HepG2 (cell line): ENCODE data around the gene FBP2. TPM values are rescaled to one million over a fixed set of nuclear protein-coding genes. Genes with fewer than 3 reads are reported as not detected.
A peak's percentile ranks its signal among the peaks of the same experiment; 100 is the strongest.

ENCODE experiments used
- ATAC-seq: fragments of 200-7000 bp; cut with Tn5 transposase; 3 replicates; pipeline ENCODE4 v1.9.1; 2020; ENCODE audit warnings: mild to moderate bottlenecking, moderate library complexity
- BruUV-seq: library from RNA; stranded (reverse); fragments of 400-500 nt; replicated peaks from 2 replicates; lab custom pipeline; 2021; lab: Mats Ljungman, UMichigan
- CTCF ChIA-PET: fragments of 300-600 bp; formaldehyde crosslinking; extraction: SDS; loops from one replicate; lab custom pipeline; 2021; ENCODE audit warnings: low total read pairs, inconsistent platforms, low intra/inter-chr PET ratio; lab: Yijun Ruan, JAX
- POLR2A ChIA-PET: fragments of 350-600 bp; sonication (Branson Sonifier 250); formaldehyde crosslinking; loops from one replicate; lab custom pipeline; 2020; ENCODE audit warnings: antibody characterized with exemption, inconsistent platforms; lab: Yijun Ruan, JAX
- DNase-seq: peaks from one replicate; pipeline ENCODE4 v3.0.0-alpha.2; 2015; ENCODE audit warnings: low spot score
- FAIRE-seq: peaks from 3 replicates; lab custom pipeline; 2011; peaks lifted over from hg19 to GRCh38; lab: Jason Lieb, UNC
- H2AFZ ChIP-seq: one replicate; pipeline ENCODE4 v1.6.1; 2011; ENCODE audit warnings: low read length, inconsistent platforms
- H3K27ac ChIP-seq: fragments of 300-600 bp; 3 replicates; pipeline ENCODE4 v1.8.0; 2011; ENCODE audit warnings: mixed run types, mild to moderate bottlenecking, mixed read lengths, low read length, inconsistent platforms; ENCODE audit not compliant: insufficient read depth; ENCODE audit errors: extremely low read length
- H3K27me3 ChIP-seq, 2 experiments: fragments of 200-600 bp in 1 of 2; 2 replicates in 1 of 2; 3 replicates in 1 of 2; pipeline versions ENCODE4 v1.6.0 to v1.8.0; 2011; ENCODE audit warnings: low read length in 2 of 2, mild to moderate bottlenecking in 2 of 2, moderate library complexity in 2 of 2, inconsistent platforms in 1 of 2; ENCODE audit not compliant: insufficient read depth in 2 of 2, control insufficient read depth in 1 of 2
- H3K36me3 ChIP-seq, 2 experiments: fragments of 200-600 bp in 1 of 2; replicated peaks in 1 of 2; 2 replicates in 1 of 2; 3 replicates in 1 of 2; pipeline versions ENCODE4 v1.5.1 to v1.8.0; 2011; ENCODE audit warnings: low read length in 2 of 2, inconsistent platforms in 1 of 2; ENCODE audit not compliant: insufficient read depth in 2 of 2, control insufficient read depth in 1 of 2
- H3K4me1 ChIP-seq: 2 replicates; pipeline ENCODE4 v1.5.1; 2012; ENCODE audit warnings: low read length, inconsistent platforms; ENCODE audit not compliant: insufficient read depth
- H3K4me2 ChIP-seq: 2 replicates; pipeline ENCODE4 v1.6.0; 2011; ENCODE audit warnings: low read depth, low read length, inconsistent platforms
- H3K4me3 ChIP-seq, 3 experiments: fragments of 200-600 bp in 1 of 3; sonication (generic), shearing (Covaris generic) in 1 of 3; replicated peaks in 1 of 3; 2 replicates each; pipeline ENCODE4 v1.5.1; 2011 to 2016; ENCODE audit warnings: low read length in 3 of 3, inconsistent platforms in 2 of 3, low read depth in 2 of 3, mild to moderate bottlenecking in 2 of 3, control low read depth in 1 of 3, mixed read lengths in 1 of 3; ENCODE audit not compliant: insufficient read depth in 1 of 3
- H3K79me2 ChIP-seq: one replicate; pipeline ENCODE4 v1.6.1; 2011; ENCODE audit warnings: low read length, inconsistent platforms; ENCODE audit not compliant: insufficient read depth
- H3K9ac ChIP-seq: 2 replicates; pipeline ENCODE4 v1.6.0; 2011; ENCODE audit warnings: mild to moderate bottlenecking, low read depth, low read length, inconsistent platforms; ENCODE audit not compliant: insufficient read depth
- H3K9me3 ChIP-seq: 2 replicates; pipeline ENCODE4 v1.5.1; 2012; ENCODE audit warnings: mild to moderate bottlenecking, low read length
- H4K20me1 ChIP-seq: 2 replicates; pipeline ENCODE4 v1.6.0; 2011; ENCODE audit warnings: inconsistent platforms, mild to moderate bottlenecking, low read length, moderate library complexity; ENCODE audit not compliant: insufficient read depth
- ARNT2 ChIP-seq: sonication (generic); formaldehyde crosslinking; IDR thresholded peaks from 2 replicates; pipeline ENCODE4 v1.8.0; 2022; ENCODE audit warnings: mild to moderate bottlenecking, low read depth, missing genetic modification reagents, moderate library complexity
- IRF2 ChIP-seq: IDR thresholded peaks from 2 replicates; pipeline ENCODE4 v1.6.1; 2018; ENCODE audit warnings: missing genetic modification reagents, missing compliant biosample characterization
- MED8 ChIP-seq: sonication (generic); formaldehyde crosslinking; IDR thresholded peaks from 2 replicates; pipeline ENCODE4 v1.8.1; 2023; ENCODE audit warnings: mild to moderate bottlenecking, missing genetic modification reagents; ENCODE audit not compliant: insufficient replicate concordance
- MEF2D ChIP-seq: sonication (generic); formaldehyde crosslinking; IDR thresholded peaks from 2 replicates; pipeline ENCODE4 v1.5.1; 2020; ENCODE audit warnings: mild to moderate bottlenecking, missing genetic modification reagents
- TRIM24 ChIP-seq: sonication (generic); formaldehyde crosslinking; IDR thresholded peaks from 2 replicates; pipeline ENCODE4 v1.8.0; 2022; ENCODE audit warnings: mild to moderate bottlenecking, missing genetic modification reagents
- ZNF232 ChIP-seq: sonication (generic); formaldehyde crosslinking; IDR thresholded peaks from 2 replicates; pipeline ENCODE4 v1.4.0; 2020; ENCODE audit warnings: missing genetic modification reagents, borderline replicate concordance
- ZNF333 ChIP-seq: sonication (generic); formaldehyde crosslinking; IDR thresholded peaks from 2 replicates; pipeline ENCODE4 v1.4.0; 2020; ENCODE audit warnings: mild to moderate bottlenecking, missing genetic modification reagents, borderline replicate concordance
- WGBS: methylation state at CpG from one replicate; pipeline ENCODE4 v1.1.6; 2017; ENCODE audit warnings: low lambda C conversion rate; 5-methylcytosine and 5-hydroxymethylcytosine counted together
- in situ Hi-C: cut with HindIII; loops from 2 replicates; pipeline ENCODE4 v1.10.0; 2017; ENCODE audit warnings: low pct_unique_long_range_greater_than_20kb; ENCODE audit not compliant: extremely low pct_ligation_motif_present
- intact Hi-C: fragments of 100-400 bp; cut with micrococcal nuclease; formaldehyde crosslinking; loops from one replicate; pipeline ENCODE4 v1.10.0; 2022; ENCODE audit not compliant: unreplicated experiment
- polyA plus RNA-seq, 8 experiments: library from polyadenylated mRNA; depleted of rRNA in 3 of 8; stranded (reverse) in 7 of 8; unstranded in 1 of 8; fragments of >200 nt; fragmentation: Illumina TruSeq in 4 of 8; extraction: Trizol in 4 of 8; gene quantifications; 2 replicates each; pipeline versions ENCODE4 v1.2.1 to v1.2.3, GENCODE V29; 2011 to 2016; ENCODE audit warnings: low read depth in 4 of 8, missing spikeins in 1 of 8, mixed read lengths in 1 of 8; ENCODE audit not compliant: insufficient read depth in 1 of 8
- total RNA-seq, 5 experiments: library from RNA; depleted of rRNA; stranded (reverse); fragments of >200 nt; fragmentation: Illumina TruSeq; extraction: Trizol; gene quantifications; 2 replicates each; pipeline ENCODE4 v1.2.3, GENCODE V29; 2016; ENCODE audit warnings: low read depth in 1 of 5
- TF ChIP-seq, protein P1 (sequence below): sonication (generic); formaldehyde crosslinking; IDR thresholded peaks from 2 replicates; pipeline ENCODE4 v1.4.0; 2020; ENCODE audit warnings: mild to moderate bottlenecking, missing genetic modification reagents
- TF ChIP-seq, protein P2 (sequence below): sonication (generic); formaldehyde crosslinking; IDR thresholded peaks from 2 replicates; pipeline ENCODE4 v1.5.0; 2020; ENCODE audit warnings: missing genetic modification reagents
- TF ChIP-seq, protein P3 (sequence below): sonication (generic); formaldehyde crosslinking; conservative IDR thresholded peaks from 2 replicates; pipeline ENCODE4 v1.8.1; 2023; ENCODE audit warnings: missing genetic modification reagents
- TF ChIP-seq, protein P4 (sequence below): IDR thresholded peaks from 2 replicates; pipeline ENCODE4 v1.6.1; 2018; ENCODE audit warnings: missing genetic modification reagents, mild to moderate bottlenecking, missing compliant biosample characterization
- TF ChIP-seq, protein P5 (sequence below): sonication (generic); formaldehyde crosslinking; IDR thresholded peaks from 2 replicates; pipeline ENCODE4 v1.9.0; 2022; ENCODE audit warnings: low read depth, missing genetic modification reagents
- TF ChIP-seq, protein P6 (sequence below): sonication (generic); formaldehyde crosslinking; IDR thresholded peaks from 2 replicates; pipeline ENCODE4 v1.4.0; 2020; ENCODE audit warnings: missing genetic modification reagents, mild to moderate bottlenecking, borderline replicate concordance

The FBP2 gene
- total and polyA plus RNA-seq, 2 of the 13 experiments (the other 11 are each of a cell fraction or from before 2014, with no cell fraction given), result not detected

DNA sequence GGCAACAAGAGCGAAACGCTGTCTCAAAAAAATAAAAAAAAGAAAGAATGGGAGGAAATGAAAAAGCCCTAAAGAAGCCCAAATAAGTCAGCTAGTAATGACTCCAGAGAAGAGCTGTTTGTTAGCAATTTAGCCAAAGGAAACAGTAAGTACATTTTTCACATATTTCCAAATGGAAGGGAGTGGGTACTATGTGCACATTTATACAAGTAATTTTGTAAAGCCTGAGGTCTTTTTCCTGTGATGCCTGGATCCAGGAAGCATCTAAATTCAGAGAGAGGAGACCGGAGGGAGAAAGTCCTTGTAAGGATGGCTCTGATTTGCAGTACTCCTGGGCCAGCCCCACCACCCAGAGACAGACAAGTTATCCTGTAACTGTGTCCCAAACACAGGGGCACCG is 31.0 kb upstream of the FBP2 start:
- in situ Hi-C loops (no loop called here), intact Hi-C loops (no loop called here)
- Histone ChIP-seq H3K27me3 (peaks cover 2 to 11% of the 10 kb centered on the region in 2 experiments; a peak in 3 of 5 replicates), H3K4me2 (peak overlapping the region; percentile 8; the same call in 1 of the 2 replicates), H3K36me3 (no peaks in the 10 kb centered on the region), H3K4me3 (no peak overlapping the region), H3K27ac (no peak overlapping the region), H3K9ac (no peak overlapping the region), H2AFZ (no peak overlapping the region), H3K4me1 (peaks cover 18% of the 10 kb centered on the region), H4K20me1 (no peaks in the 10 kb centered on the region), H3K79me2 (no peaks in the 10 kb centered on the region), H3K9me3 (no peaks in the 10 kb centered on the region)
- POLR2A ChIA-PET, result interaction anchor here (2.8 kb wide), 1 partner anchor 71 kb away, joined by 37 read pairs; the partner anchor contains the start of gene PCAT7
- DNase-seq (no peak), ATAC-seq (no peak), FAIRE-seq (no peak)
- no TSS peak for BruUV-seq
- CTCF ChIA-PET, result no interaction called here
- WGBS, result 84% methylated on average over 3 of the region's 4 CpGs
- TF ChIP-seq, protein P1, sequence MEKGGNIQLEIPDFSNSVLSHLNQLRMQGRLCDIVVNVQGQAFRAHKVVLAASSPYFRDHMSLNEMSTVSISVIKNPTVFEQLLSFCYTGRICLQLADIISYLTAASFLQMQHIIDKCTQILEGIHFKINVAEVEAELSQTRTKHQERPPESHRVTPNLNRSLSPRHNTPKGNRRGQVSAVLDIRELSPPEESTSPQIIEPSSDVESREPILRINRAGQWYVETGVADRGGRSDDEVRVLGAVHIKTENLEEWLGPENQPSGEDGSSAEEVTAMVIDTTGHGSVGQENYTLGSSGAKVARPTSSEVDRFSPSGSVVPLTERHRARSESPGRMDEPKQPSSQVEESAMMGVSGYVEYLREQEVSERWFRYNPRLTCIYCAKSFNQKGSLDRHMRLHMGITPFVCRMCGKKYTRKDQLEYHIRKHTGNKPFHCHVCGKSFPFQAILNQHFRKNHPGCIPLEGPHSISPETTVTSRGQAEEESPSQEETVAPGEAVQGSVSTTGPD, result no peak
- no peak for TF ChIP-seq MEF2D
- TF ChIP-seq ZNF232 (CRISPR knock-in tag), result no peak
- no peak for TF ChIP-seq TRIM24 (CRISPR knock-in tag)
- no peak for TF ChIP-seq ARNT2 (CRISPR knock-in tag)
- TF ChIP-seq, protein P2, sequence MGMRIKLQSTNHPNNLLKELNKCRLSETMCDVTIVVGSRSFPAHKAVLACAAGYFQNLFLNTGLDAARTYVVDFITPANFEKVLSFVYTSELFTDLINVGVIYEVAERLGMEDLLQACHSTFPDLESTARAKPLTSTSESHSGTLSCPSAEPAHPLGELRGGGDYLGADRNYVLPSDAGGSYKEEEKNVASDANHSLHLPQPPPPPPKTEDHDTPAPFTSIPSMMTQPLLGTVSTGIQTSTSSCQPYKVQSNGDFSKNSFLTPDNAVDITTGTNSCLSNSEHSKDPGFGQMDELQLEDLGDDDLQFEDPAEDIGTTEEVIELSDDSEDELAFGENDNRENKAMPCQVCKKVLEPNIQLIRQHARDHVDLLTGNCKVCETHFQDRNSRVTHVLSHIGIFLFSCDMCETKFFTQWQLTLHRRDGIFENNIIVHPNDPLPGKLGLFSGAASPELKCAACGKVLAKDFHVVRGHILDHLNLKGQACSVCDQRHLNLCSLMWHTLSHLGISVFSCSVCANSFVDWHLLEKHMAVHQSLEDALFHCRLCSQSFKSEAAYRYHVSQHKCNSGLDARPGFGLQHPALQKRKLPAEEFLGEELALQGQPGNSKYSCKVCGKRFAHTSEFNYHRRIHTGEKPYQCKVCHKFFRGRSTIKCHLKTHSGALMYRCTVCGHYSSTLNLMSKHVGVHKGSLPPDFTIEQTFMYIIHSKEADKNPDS (CRISPR knock-in tag), result no peak
- TF ChIP-seq, protein P3, sequence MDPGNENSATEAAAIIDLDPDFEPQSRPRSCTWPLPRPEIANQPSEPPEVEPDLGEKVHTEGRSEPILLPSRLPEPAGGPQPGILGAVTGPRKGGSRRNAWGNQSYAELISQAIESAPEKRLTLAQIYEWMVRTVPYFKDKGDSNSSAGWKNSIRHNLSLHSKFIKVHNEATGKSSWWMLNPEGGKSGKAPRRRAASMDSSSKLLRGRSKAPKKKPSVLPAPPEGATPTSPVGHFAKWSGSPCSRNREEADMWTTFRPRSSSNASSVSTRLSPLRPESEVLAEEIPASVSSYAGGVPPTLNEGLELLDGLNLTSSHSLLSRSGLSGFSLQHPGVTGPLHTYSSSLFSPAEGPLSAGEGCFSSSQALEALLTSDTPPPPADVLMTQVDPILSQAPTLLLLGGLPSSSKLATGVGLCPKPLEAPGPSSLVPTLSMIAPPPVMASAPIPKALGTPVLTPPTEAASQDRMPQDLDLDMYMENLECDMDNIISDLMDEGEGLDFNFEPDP (CRISPR knock-in tag), result no peak
- TF ChIP-seq, protein P4, sequence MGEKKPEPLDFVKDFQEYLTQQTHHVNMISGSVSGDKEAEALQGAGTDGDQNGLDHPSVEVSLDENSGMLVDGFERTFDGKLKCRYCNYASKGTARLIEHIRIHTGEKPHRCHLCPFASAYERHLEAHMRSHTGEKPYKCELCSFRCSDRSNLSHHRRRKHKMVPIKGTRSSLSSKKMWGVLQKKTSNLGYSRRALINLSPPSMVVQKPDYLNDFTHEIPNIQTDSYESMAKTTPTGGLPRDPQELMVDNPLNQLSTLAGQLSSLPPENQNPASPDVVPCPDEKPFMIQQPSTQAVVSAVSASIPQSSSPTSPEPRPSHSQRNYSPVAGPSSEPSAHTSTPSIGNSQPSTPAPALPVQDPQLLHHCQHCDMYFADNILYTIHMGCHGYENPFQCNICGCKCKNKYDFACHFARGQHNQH, result no peak
- TF ChIP-seq ZNF333 (CRISPR knock-in tag), result no peak
- TF ChIP-seq MED8 (CRISPR knock-in tag), result no peak
- TF ChIP-seq, protein P5, sequence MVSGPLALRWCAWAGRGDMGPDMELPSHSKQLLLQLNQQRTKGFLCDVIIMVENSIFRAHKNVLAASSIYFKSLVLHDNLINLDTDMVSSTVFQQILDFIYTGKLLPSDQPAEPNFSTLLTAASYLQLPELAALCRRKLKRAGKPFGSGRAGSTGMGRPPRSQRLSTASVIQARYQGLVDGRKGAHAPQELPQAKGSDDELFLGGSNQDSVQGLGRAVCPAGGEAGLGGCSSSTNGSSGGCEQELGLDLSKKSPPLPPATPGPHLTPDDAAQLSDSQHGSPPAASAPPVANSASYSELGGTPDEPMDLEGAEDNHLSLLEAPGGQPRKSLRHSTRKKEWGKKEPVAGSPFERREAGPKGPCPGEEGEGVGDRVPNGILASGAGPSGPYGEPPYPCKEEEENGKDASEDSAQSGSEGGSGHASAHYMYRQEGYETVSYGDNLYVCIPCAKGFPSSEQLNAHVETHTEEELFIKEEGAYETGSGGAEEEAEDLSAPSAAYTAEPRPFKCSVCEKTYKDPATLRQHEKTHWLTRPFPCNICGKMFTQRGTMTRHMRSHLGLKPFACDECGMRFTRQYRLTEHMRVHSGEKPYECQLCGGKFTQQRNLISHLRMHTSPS, result no peak
- TF ChIP-seq IRF2 (CRISPR knock-in tag), result no peak
- TF ChIP-seq, protein P6, sequence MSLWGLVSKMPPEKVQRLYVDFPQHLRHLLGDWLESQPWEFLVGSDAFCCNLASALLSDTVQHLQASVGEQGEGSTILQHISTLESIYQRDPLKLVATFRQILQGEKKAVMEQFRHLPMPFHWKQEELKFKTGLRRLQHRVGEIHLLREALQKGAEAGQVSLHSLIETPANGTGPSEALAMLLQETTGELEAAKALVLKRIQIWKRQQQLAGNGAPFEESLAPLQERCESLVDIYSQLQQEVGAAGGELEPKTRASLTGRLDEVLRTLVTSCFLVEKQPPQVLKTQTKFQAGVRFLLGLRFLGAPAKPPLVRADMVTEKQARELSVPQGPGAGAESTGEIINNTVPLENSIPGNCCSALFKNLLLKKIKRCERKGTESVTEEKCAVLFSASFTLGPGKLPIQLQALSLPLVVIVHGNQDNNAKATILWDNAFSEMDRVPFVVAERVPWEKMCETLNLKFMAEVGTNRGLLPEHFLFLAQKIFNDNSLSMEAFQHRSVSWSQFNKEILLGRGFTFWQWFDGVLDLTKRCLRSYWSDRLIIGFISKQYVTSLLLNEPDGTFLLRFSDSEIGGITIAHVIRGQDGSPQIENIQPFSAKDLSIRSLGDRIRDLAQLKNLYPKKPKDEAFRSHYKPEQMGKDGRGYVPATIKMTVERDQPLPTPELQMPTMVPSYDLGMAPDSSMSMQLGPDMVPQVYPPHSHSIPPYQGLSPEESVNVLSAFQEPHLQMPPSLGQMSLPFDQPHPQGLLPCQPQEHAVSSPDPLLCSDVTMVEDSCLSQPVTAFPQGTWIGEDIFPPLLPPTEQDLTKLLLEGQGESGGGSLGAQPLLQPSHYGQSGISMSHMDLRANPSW (CRISPR knock-in tag), result no peak
